Activated T-cell treated with anti-CD3 and anti-CD28 coated beads, Interleukin-2, amount 50 U/mL, for 48 hours (primary cell): ENCODE data around the gene KLF12.

Source experiments
- DNase-seq, 2 experiments: peaks; one replicate each; pipeline ENCODE4 v3.0.0-alpha.2; 2020

The KLF12 gene

DNA sequence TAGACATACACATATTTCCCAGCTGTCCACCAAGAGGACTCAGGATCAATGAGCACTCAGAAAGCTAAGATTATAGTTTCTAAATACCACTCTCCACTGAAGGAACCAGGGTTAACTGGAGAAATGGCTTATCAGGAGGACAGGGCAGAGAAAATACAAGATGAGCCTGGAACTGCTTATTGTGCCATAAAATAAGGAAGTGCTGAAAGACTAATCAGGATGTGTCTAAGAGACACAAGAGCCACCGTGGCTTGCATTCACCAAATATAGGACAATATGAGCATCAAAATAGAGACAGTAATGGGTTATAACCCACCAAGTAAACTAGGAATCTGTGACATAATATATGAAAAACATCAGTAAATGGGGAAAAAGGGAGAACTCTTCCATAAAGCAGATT lies 32.8 kb downstream of the KLF12 start:
- DNase-seq = no peak

DNA sequence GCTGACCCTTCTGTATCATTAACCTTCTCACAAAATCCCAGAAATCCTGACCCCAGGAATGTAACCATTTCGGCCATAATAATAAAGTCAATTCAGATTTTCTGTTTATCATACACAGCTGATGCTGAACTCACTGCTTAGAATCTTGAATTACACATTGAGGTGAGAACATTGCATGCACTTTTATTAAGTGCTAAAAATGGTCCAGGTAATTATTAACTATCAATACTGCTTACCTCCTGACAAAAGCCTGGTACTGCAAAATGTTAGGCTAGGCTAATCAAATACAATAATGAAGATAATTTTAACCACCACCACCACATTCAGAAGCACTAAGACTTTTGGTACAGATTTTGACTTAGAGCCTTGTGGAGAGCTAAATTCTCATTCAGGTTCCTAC lies 36.1 kb downstream of the KLF12 start:
- no peak for DNase-seq

DNA sequence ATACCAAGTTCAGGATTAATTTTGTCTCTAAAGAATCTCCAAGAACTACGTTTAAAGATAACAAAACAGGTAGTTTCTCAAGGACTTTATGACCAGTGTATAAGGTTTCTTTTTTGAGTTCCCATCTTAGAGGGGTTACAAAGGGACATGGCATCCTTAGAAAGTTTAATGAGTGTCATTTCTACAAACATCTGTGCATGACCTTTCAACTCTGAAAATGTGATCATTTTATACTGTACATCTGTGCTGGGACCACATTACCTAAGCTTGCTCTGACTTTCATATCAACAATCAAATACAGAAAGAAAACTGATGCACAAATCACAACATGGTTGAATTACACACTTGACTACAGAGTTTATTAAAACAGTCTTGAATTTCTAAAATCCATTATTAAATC lies 37.1 kb downstream of the KLF12 start:
- no peak for DNase-seq

DNA sequence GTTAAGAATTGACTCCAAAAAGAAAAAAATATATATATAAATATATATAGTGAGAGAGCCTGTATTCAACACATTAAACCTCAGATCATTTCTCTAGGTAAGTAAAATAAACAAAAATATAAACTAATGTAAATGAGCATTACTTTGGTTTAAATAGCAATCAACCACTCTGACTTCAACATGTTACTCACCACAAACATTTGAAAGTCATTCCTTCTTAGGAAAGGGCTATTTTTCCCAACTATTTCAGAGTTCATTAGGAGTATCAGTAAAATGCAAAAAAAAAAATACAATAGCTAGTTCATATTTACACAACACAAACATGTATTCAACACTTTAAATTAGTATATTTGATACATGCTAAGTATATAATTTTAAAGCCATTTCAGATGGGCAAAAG lies 40.5 kb downstream of the KLF12 start:
- no peak for DNase-seq

DNA sequence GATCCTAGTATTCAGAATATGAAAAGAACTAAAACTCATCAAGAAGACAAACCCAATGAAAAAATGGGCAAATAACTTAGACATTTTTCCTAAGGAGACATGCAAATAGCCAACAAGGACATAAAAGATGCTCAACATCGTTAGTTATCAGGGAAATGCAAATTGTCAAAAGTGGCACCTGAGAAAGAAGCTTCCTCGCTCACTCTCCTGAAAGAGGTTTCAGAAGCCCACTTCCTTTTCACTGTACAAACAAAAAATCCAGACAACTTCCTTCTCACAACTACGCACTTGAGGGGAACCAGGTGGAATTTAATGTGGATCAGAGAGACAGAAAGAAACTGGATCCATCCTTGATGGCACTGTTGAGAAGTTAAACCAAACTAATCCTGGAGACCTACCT lies 41.5 kb downstream of the KLF12 start:
- DNase-seq = no peak

DNA sequence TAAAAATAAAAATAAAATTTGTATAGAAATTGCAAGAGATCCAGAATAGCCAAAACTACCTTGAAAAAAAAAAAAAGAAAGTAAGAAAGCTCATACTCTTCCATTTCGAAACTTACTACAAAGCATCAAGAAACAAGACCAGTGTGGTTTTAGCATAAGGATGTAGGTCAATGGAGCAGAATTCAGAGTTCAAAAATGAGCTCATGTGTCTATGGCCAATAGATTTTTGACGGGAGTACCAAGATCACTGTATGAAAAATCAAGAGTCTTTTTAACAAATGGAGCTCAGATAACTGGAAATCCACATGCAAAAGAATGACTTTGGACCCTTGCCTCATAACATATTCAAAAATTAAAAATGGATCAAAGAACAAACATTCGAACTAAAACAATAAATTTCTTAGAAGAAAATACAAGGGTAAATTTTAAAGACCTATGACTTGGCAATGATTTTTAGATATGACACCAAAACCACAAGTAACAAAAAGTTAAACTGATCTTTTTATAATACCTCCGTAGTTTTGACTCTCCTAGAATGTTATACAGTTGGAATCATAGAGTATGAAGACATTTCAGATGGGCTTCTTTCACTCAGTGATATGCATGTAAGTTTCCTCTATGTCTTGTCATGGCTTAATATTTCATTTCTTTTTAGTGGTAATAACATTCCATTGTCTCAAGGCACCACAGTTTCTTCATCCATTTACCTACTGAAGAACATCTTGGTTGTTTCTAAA lies 43.2 kb downstream of the KLF12 start:
- DNase-seq = no peak

DNA sequence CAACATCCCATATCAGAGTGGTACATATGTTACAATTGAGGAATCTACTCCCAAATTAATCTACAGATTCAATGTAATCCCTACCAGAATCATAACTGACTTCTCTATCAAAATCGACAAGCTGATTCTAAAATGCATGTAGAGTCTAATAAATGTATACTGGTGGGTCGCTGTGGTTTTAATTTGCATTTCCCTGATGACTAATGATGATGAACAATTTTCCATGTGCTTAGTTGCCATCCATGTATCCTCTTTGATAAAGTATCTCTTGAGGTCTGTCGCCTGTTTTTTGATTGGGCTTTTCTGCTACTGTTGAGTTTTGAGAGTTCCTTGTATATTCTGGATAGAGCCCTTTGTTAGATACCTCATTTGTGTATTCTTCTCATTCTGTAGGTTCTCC lies 43.8 kb downstream of the KLF12 start:
- DNase-seq = no peak

DNA sequence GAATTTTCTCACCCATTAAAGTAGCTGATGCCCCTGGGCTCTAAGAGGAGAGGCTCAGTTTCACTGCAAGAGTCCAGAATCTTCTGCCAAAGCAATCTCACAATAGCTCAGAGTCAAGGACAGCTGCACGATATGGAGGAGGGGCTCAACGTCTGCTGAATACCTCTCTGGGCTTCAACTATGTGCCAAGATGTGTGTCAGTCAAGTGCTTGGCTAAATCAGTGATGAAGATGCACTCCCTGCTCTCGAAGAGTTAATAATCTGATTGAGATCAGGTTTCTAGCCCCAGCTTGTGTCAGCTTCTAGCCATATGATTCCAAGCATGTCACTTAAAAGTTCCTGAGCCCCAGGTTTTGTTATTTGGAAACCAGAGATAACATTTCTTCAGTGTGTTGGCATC lies 46.8 kb downstream of the KLF12 start:
- no peak for DNase-seq
